GM18519 (cell line): ENCODE results near the gene ITPR1.

Source experiments
- ATAC-seq: cut with Tn5 transposase; IDR thresholded peaks from one replicate; pipeline ENCODE4 v1.9.1; 2021; ENCODE audit warnings: mild to moderate bottlenecking, moderate library complexity; ENCODE audit not compliant: unreplicated experiment, low FRiP score

The ITPR1 gene

DNA sequence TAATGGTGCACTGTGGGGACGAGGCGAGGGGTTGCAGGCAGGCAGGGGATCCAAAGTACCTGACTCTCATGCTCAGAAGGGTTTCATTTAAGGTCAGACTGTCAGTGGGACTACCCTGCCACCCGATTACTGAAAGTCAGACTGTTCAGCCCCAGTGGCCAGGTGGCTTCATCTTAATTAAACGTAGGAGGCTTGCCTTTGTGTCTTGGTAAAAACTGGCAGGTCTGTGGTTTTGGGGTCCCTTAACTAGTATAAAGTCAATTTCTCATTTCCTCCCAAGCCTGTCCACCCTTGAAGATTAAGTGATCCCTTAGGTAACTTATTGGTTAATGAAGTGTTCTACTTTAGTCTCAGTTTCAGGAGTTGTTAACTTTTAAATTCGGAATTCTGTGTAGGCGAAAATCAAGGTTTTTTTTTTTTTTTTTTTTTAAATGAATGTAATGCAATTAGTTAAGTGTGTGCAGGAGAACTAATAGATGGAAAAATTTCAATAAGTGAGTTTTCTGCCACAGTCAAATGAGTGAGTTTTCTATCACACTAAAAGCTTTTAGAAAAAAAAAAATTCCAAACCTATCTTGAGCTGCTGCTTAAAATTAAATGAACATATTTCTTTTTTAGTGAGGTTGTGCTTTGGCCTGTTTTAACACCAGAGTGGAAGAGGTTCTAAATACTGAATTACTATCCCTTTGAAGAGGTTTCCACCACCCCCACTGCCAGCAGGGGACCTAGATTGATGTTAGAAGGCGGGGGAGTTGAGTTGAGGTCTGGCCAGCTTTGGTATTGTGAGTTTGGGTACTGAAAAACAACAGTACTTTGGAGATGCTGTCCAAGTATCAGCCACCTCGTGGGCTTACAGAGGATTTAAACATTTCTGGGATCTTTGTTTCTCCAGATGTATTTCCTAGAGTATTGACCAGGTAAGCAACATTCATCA is 15.2 kb downstream of the ITPR1 start:
- peak; percentile 62 for ATAC-seq

DNA sequence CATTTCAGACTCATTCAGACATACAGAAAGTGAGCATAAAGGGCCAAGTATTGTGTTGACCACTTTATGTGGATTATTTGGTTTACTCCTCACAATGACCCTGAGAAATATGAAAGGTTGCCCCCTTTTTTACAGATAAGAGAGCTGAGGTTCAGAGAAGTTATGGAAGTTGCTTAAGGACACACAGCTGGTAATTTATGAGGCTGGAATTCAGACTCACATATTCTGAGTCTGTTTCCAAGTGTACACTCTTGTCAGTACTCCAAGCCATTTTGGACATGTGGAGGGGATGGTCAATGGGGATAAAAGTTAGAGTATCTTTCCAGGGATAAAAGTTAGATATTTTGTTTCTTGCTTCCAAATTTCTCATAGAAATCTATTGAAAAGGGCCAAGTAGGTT is 15.9 kb downstream of the ITPR1 start:
- ATAC-seq = no peak

DNA sequence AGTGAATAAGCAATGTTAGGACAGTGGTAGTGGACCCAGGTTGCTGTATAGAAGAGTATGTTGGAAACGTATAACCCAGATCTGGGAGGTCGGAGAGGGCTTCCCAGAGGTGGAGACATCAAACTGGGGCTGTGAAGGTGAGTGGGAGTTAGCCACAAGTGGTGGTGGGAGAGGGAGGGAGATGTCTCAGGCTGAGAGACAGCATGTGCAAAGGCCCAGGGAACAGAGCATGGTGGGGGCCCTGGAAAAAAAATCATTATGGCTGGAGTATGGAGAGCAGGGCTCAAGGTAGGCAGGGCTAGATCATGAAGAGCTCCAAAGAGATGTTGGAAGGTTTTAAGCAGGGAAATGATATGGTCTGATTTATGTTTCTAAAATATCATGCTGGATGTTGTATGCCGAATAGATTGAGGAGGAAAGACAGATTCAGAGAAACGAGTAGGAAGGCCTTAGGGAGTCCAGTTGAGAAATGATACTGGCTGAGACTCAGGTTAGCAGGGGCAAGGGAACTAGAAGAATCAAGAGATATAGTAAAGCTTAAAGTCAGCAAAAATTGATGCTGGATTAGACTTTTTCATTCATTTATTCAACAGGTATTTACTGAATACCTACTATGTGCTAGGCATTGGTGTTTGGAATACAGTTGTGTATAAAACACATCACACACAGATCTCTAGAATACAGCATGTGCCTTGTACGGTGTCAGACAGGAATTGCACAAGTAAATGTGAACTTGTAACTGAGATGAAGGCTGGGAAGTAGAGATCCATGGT is 17.0 kb downstream of the ITPR1 start:
- no peak for ATAC-seq

DNA sequence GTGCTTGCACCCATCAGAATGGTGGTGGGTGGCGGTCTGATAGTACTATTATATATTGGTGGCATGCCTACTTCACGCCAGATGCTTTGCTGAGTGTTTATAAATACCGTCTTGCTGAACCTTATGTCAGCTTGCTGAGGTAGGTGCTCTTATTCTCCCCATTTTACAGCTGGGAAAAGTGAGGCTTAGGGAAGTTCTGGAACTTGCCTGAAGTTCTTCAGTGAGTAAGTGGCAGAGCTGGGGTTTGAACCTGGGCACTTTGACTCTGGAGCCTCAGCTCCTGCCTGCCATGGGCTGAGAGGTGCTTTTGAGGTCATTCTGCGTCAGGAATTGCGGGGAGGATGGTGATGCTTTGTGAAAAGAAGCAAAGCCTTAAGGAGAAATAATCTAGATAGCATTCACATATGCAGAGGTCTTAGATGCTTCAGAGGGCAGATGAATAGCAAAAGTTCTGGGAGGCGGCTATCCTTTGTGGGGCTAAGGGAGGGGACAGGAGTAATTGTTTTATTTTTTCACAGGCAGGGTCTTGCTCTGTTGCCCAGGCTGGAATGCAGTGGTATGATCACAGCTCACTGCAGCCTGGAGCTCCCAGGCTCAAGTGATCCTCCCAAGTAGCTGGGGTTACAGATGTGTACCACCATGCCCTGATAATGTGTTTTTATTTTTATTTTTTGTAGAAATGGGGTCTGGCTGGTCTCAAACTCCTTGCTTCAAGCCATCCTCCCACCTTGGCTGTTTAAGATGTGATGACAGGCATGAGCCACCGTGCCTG is 18.5 kb downstream of the ITPR1 start:
- no peak for ATAC-seq

DNA sequence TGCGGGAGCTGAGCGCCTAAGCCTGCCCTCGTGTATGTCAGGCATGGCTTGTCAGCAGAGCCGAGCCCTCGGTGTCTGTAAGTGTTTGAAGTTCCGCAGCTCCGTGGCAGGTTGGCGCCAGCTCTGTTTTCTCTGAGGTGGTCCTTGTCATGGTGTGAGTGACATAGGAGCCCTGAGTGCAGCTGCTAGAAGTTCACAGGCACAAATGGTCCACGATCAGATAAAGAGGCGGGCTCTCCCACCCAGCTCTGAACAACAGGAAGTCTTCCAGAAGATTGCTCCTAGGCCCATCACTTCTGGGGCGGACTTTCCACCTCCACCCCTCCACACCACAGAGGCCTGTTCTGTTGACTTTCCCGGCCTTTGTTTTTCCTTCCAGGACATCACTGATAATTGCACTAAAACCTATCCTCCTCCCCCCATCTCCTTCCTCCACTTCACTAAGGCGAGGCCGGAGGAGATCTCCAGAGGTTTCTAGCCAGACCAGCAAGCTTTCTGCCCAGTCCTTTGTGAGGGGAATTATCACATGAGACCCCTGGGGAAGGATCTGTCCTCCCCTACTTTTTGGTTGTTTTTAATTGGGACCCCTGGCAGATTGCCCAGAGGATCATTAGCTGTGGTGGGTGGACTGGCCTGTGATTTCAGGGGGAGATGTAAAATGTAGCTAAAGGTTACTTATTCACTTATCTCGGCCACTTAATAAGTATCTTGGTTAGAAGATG is 19.9 kb downstream of the ITPR1 start:
- ATAC-seq = no peak

DNA sequence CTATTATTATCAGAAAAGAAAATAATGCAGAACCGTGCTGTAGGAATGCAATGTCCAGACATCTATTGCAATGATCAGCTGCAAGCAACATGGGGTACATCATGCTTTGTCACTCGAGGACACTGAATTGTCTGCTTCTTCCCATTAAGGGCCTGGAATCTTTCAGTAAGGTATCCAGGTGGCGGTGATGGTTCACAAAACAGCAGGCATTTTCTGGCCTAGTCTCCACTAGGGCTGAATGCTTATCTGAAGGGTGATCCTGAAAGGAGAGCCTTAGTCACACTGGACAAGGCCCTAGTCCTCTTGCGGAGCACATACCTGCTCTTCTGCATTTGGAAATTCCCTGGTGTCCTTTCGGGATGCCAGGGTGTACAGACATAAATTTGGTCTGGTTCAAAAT is 21.2 kb downstream of the ITPR1 start:
- no peak for ATAC-seq

DNA sequence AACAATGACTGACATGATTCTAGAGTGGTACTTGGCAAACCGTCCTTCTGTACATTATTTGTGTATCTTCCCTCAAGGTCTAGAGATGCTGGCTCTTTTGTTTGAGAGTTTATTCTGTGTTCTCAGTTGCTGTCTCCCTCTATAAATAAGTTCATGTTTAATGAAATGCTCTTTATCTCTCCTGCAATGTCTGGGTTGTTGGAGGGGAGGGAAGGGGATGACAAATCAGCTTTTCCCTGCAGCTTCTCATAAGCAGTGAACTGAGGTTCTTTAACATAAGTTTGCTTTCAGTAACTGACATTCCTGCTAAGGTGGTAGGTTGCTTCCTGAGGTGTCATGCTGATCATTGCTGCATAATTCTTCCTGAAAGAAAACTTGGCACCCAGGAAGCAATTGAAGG is 21.8 kb downstream of the ITPR1 start:
- no peak for ATAC-seq

DNA sequence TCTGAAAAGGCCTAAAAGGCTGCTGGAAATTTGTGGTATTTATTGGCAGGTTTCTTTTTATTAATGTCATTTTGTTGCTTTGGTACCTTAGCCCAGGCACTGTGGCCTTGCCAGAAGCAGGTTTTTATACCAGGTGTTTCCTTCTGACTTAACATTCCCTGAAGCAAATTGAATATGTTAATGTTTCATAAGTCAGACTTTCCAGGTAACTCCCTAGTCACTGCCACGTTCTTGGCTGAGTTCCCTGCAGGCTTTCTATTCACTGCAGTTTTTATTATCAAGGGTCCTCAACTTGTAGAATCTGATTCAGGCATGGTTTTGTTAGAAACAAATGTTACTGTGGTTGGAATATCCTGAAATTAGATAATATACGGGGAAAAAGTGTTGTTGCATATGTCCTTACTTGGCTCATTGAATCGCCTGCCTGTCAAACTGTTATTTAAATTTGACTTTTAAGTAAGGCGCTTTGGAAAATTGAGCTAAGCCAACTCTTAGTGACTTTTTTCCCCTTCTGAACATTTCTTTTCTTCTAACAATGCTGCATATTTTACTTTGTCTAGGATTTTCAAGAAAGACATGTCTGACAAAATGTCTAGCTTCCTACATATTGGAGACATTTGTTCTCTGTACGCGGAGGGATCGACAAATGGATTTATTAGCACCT is 22.9 kb downstream of the ITPR1 start:
- no peak for ATAC-seq

DNA sequence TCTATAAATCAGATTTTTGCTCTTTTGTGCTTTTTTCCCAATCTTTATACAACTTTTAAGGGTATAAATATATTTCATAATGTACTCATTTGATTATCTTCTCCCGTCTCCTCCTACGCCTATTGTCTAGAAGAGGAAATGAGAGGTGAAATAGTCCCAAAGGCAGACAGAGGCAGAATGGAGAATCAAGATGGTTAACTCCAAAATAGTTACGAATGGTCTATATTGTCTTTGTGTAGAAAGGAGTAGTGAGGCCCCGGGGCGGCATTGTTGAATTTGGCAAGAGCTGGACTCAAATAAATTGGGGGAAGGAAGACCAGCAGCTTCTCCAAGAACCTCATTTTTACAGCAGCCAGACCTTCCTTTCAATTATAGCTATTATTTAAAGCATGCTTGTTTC is 23.9 kb downstream of the ITPR1 start:
- ATAC-seq = no peak

DNA sequence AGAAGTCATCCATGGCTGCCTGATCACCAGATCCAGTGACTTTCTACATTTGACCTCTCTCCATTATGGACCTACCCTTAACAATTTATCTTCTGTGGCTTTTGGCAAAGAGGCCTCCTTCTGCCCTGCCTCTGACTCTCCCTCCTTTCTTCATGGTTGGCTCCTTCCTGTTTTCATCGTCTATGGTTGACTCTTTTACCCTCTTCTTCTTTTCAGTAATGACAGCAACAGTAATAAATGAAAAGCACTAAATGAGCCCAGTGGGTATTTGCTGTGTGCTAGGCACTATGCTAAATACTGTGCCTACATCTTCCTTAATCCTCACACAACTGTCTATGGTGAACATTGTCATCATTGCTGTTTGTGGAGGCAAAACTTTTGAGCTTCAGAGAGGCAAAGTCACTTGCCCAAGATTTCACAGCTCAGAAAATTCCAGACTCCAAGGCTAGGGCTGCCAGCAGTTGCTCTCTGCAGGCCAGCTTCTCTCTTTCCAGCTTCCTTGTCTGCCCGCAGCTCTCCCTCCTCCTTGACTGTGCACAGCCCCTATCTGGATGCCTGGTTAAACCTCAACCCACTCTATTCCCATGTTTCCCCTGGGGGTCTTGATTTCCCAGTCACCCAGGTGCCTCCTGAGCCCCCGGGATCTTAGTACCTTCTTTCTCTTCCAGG is 24.6 kb downstream of the ITPR1 start:
- no peak for ATAC-seq

DNA sequence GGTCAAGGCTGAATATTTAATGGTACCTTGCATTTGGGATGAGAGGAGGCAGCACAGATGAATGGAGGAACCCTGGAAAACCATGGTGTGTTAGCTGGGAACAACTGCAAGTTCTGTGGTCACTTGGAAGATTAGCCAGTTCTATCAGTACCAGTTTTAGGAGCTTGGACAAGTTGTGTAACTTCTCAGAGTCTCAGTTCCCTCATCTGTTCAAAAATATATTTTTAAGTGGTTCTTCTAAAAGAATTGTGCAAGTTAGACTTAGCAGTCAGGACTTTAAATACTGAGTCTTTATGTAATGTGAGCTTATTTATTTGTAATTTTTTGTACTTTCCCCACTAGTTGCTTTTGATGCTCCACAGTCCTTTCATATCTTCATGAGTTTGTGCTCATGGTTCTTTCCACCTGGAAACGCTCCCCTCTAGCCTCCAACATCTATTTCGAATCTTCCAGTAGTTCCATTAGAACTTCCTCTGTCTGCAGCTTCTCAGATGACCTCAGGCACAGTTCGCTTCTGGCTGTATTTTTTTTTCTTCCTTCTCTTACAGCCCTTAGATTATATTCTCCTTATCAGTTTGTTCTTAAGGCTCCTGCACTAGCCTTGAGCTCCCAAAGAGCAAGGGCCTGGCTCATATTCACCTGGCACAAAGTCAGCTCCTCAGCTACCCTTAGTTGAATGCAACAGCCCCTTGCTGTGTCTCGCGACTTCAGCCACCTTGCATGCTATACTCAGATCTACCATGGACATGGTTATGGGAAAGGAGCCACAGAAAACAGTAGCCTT is 27.1 kb downstream of the ITPR1 start:
- no peak for ATAC-seq

DNA sequence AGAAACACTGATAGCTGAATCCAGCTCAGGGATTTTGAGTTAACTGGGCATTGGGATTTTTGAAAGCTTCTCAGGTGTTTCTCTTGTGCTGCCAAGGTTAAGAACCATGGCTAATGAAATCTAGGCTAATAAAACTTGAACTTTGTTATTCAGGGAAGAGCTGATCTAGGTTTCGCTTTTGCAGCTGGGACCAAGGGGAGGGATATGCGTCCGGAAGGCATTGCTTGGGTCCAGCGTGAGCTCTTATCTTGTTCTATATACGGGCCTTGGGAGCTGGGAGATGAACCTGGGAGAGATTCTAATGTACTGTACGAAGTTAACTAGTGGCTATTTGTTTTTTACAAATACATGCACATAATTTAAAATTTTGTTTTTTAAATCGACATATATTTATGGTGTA is 29.8 kb downstream of the ITPR1 start:
- ATAC-seq = no peak

DNA sequence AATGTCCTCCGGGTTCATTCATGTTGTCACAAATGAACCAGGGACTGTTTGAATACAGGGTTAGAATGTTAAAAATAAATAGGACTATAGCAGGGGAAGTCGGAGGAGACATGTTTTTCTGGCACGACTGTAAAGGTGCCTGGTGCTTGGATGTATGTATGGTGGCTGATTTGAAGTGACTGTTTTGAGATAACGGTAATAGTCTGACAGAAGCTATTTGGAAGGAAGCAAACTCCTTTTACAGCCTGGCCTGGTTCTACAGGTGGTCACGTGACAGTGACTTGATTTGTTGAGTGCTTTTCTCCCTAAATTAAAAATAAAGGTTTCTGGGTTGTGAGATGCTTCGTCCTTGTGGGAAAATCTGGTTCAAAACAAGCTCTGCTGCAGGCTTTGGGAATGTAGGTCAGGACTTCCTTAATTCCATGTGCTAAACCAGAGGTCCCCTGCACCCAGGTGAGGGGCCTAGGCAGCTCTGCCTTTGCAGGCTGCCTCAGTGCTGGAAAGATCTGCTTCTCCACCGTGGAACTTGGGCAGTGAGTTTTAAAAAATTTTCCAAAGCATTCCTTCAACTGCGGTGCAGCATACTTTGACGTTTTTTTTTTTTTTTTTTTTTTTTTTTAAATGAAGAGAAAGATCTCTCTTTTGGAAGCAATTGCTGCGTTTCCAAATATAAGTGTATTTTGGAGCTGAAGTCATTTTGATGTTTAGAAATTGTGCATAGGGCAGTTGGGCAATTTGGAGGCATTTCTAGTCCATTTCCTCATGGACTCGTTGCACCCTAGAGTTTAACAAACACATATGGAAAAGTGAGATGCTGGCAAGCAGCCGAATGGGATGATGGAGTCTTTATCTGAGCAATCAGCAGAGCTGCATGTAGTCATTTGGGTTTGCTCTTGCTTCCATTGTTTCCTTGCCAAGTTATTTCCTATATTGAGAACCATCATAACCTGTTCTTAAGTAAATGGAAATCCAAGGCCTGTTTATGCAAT is 30.9 kb downstream of the ITPR1 start:
- no peak for ATAC-seq

DNA sequence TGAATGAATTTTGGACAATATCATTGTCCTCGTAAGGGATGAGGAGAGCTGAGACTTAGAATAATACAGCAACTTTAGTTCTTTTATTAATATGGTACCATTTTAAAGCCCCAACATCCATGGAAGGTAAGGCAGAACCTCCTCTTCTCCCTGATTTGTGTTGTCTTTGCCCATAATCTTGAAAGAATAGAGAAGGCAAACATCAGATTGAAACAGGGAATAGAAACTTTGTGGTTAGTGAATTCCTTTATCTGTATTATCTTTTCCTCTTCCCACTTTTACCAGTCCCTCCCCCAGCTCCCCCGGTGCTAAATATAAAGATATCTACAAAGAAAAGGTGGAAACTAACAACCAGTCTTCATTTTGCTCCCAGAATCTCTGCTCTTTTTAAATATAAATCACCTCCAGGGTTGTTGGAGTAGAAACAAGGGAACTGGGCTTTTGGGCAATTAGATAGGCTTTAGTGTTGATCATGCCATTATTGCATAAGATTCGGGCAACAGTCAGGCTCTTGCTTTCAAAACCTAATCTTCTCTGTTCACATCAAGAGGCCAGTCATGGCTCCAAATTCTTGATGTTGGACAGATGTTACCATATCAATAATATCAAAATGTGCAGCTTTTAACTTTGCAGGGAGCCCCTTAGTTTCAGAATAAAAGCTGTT is 32.5 kb downstream of the ITPR1 start:
- no peak for ATAC-seq

DNA sequence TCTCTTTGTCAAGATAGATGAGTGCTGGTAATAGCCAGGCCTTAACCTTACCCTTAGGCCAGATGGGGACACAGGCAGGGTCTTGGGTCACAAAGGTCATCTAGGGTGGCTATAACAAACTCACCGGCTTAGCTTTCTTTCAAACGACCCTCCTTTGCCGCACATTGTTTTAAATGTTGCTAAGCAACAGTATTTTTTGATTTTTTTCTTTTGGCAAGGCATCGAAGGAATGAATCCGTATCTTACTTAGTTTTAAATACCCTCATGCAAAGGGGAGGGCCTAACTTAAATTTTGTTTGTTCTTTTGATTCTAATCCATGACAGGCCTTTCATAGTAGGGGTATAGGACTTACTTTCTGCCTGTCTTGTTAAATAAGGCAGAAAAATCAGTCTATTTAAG is 35.2 kb downstream of the ITPR1 start:
- ATAC-seq = no peak

DNA sequence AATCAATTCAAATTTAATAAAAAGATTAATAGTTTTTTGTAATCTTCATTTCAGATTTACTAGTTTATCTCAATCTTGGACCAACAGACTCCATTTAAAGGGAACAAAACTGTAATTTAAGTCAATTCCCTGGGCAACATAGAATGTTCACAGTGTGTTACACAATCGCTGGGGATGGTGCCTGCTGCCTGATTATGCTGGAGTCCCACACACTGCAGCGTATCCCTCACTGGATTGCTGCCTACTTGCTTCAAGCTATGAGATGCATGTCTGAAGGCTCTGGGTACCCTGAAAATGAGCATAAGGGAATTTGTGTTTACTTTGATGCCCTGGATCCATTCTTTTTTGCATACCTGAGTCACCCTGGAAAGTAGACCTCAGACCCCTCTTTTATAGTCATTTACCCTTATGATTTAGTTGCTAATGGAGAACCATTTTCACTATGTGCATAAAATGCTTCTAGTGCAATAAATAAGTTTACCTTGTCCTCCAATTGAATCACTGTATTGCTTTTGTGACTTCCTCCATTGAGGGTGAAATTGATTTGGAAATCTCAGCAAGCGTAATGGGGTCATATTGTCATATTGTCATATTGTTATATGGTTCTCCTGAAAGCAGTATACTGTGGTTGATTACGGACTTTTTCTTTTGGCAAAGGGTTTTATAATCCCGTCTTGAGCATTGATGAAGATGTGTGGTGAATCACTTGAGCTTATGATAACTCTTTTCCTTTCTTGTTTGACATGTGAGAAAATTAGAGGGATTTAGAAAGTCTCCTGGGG is 35.9 kb downstream of the ITPR1 start:
- ATAC-seq = no peak
